HUES6 (cell line): ENCODE data around the gene NAALAD2.
"Not testable (repeated sequence)": the region's sequence is repeated elsewhere in the genome, so short reads cannot be mapped to it uniquely, and the experiment has no call there.

Experiments
- H3K27ac ChIP-seq: 2 replicates; pipeline ENCODE4 v1.7.0; 2013; ENCODE audit warnings: low read depth, mild to moderate bottlenecking, low read length, inconsistent platforms
- H3K27me3 ChIP-seq: 2 replicates; pipeline ENCODE4 v1.6.1; 2013; ENCODE audit warnings: low read length; ENCODE audit not compliant: control insufficient read depth, insufficient read depth
- H3K36me3 ChIP-seq: 2 replicates; pipeline ENCODE4 v1.6.1; 2013; ENCODE audit warnings: low read length; ENCODE audit not compliant: control insufficient read depth, insufficient read depth
- H3K4me1 ChIP-seq: 2 replicates; pipeline ENCODE4 v1.6.1; 2013; ENCODE audit warnings: low read length; ENCODE audit not compliant: control insufficient read depth, insufficient read depth
- H3K4me3 ChIP-seq: 2 replicates; pipeline ENCODE4 v1.5.1; 2013; ENCODE audit warnings: low read depth, low read length
- H3K9ac ChIP-seq: one replicate; pipeline ENCODE4 v1.6.1; 2013; ENCODE audit warnings: mild to moderate bottlenecking, low read length
- H3K9me3 ChIP-seq: 2 replicates; pipeline ENCODE4 v1.6.1; 2013; ENCODE audit warnings: low read depth, low read length; ENCODE audit not compliant: control insufficient read depth, insufficient read depth

The NAALAD2 gene

GRCh38 chr11:90134478-90135003 lies at the start of gene NAALAD2:
NAALAD2 (plus strand) TSS chr11:90134663; CDS start chr11:90134759, 96 bp downstream.
- peak within 1 kb of the TSS; percentile 77 for H3K4me3 ChIP-seq
- no peaks in the 10 kb centered on the region for H3K9me3 ChIP-seq
- peak within 1 kb of the TSS; percentile 42; the same call in 1 of the 2 replicates for H3K27ac ChIP-seq
- H3K9ac ChIP-seq = peak within 1 kb of the TSS; percentile 80
- H3K36me3 ChIP-seq = no peaks in the 10 kb centered on the region
- H3K27me3 ChIP-seq = 0 out of 2 replicates have a peak, but pooled peaks cover 3% of the 10 kb centered on the region
- H3K4me1 ChIP-seq = peaks cover 31% of the 10 kb centered on the region

DNA sequence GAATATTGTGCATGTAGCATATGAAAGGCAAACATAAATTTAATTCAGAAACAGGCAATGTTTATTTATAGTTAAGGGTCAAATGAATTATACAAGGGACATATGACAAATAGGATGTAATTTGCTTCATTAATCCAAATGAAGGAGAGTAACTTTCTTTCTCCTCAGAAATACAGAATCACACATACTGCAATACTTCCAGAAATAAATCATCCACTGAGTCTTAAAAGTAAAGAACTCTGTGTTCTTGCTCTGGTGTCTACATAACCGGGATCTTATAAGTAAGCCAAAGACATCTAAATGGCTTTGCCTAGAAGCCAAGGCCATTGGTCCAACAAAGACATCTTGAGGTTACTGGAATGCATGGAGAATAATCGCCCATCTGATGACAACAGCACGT lies 48.8 kb upstream of the NAALAD2 start, which contains the start of gene UBTFL1:
Gene UBTFL1, plus strand, starts transcription at position 301 of the 400 bp plus-strand sequence. Its CDS starts 0 bp downstream, at position 301.
- H3K9ac ChIP-seq = not testable (repeated sequence)

GRCh38 chr11:90088731-90089130 lies 45.7 kb upstream of the NAALAD2 start:
- H3K9ac ChIP-seq = not testable (repeated sequence)

More for the DNA sequence above, 48.8 kb upstream of the NAALAD2 start, which contains the start of gene UBTFL1:
- H3K27ac ChIP-seq, H3K4me3 ChIP-seq, H3K9me3 ChIP-seq, H3K4me1 ChIP-seq, H3K36me3 ChIP-seq, H3K27me3 ChIP-seq: not testable (repeated sequence)

DNA sequence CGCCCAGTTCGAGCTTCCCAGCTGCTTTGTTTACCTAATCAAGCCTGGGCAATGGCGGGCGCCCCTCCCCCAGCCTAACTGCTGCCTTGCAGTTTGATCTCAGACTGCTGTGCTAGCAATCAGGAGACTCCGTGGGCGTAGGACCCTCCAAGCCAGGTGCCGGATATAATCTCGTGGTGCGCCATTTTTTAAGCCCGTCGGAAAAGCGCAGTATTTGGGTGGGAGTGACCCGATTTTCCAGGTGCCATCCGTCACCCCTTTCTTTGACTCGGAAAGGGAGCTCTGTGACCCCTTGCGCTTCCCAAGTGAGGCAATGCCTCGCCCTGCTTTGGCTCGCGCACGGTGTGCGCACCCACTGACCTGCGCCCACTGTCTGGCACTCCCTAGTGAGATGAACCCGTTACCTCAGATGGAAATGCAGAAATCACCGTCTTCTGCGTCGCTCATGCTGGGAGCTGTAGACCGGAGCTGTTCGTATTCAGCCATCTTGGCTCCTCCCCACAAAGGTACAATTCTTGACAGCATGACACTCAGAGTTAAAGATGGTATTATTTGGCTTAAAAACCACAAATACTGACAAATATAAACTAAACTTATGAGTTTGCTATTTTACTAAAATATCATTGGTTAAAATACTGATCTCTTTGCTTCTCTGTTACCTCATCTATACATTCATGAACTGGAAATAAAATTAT lies 39.1 kb upstream of the NAALAD2 start:
- not testable (repeated sequence) for H3K4me1 ChIP-seq, H3K9me3 ChIP-seq, H3K9ac ChIP-seq, H3K27me3 ChIP-seq, H3K27ac ChIP-seq, H3K36me3 ChIP-seq
- peak overlapping the region; percentile 41 for H3K4me3 ChIP-seq

More at GRCh38 chr11:90088731-90089130, 45.7 kb upstream of the NAALAD2 start:
- H3K4me1 ChIP-seq, H3K27ac ChIP-seq, H3K36me3 ChIP-seq, H3K9me3 ChIP-seq, H3K4me3 ChIP-seq, H3K27me3 ChIP-seq: not testable (repeated sequence)

GRCh38 chr11:90098261-90098660 lies 36.2 kb upstream of the NAALAD2 start:
- H3K36me3 ChIP-seq, H3K27me3 ChIP-seq, H3K4me3 ChIP-seq, H3K9me3 ChIP-seq, H3K4me1 ChIP-seq, H3K27ac ChIP-seq, H3K9ac ChIP-seq: not testable (repeated sequence)

GRCh38 chr11:90100431-90100830 lies 34.0 kb upstream of the NAALAD2 start:
- Histone ChIP-seq H3K9ac (no peak overlapping the region), H3K4me1 (no peaks in the 10 kb centered on the region), H3K36me3 (no peaks in the 10 kb centered on the region), H3K27ac (no peak overlapping the region), H3K4me3 (no peak overlapping the region), H3K27me3 (no peaks in the 10 kb centered on the region), H3K9me3 (no peaks in the 10 kb centered on the region)

GRCh38 chr11:90113541-90113940 lies 20.9 kb upstream of the NAALAD2 start:
- Histone ChIP-seq H3K36me3 (no peaks in the 10 kb centered on the region), H3K9me3 (no peaks in the 10 kb centered on the region), H3K4me3 (no peak overlapping the region), H3K27me3 (no peaks in the 10 kb centered on the region), H3K9ac (no peak overlapping the region), H3K27ac (no peak overlapping the region), H3K4me1 (no peaks in the 10 kb centered on the region)

DNA sequence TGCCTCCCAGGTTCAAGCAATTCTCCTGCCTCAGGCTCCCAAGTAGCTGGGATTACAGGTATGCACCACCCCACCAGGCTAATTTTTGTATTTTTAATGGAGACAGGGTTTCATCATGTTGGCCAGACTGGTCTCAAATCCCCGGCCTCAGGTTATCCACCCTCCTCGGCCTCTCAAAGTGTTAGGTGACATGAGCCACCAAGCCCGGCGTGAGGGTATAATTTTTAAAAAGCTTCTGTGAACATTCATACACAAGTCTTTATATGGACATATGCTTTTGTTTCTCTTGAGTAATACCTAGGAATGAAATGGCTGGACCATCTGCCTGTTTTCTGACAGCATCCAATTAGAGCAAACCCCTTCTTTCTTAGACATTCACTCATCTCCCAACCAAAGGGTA lies 14.3 kb upstream of the NAALAD2 start:
- no peaks in the 10 kb centered on the region for H3K27me3 ChIP-seq
- no peaks in the 10 kb centered on the region for H3K9me3 ChIP-seq
- H3K4me3 ChIP-seq = no peak overlapping the region
- no peaks in the 10 kb centered on the region for H3K4me1 ChIP-seq
- H3K36me3 ChIP-seq = no peaks in the 10 kb centered on the region
- no peak overlapping the region for H3K9ac ChIP-seq
- H3K27ac ChIP-seq = no peak overlapping the region

DNA sequence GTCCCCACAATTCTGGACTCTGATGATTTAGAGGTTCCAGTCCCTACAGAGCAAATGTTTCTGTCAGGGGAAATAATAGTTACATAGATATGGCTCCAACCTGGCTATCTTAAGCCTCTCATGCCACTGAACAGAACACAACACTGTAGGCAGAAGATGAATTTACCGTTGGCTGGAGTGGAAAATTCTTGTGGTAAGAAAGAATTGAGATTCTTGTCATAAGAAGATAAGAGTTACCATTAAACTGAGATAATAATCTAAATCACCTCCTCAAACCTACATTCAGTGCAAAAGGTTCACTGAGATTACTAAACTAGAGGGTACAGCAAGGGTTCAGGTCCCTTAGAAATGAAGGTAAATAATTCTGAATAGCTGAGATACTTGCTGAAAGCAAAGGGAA lies 10.1 kb upstream of the NAALAD2 start:
- Histone ChIP-seq H3K9ac (no peak overlapping the region), H3K4me3 (no peak overlapping the region), H3K27me3 (no peaks in the 10 kb centered on the region), H3K9me3 (no peaks in the 10 kb centered on the region), H3K36me3 (no peaks in the 10 kb centered on the region), H3K4me1 (no peaks in the 10 kb centered on the region), H3K27ac (no peak overlapping the region)

GRCh38 chr11:90124946-90125345 lies 9.5 kb upstream of the NAALAD2 start:
- Histone ChIP-seq H3K36me3 (no peaks in the 10 kb centered on the region), H3K27ac (no peak overlapping the region), H3K4me1 (no peaks in the 10 kb centered on the region)

GRCh38 chr11:90133560-90134477 lies 644 bp upstream of the NAALAD2 start:
- Histone ChIP-seq H3K4me3 (peak overlapping the region; percentile 77), H3K27me3 (0 out of 2 replicates have a peak, but pooled peaks cover 3% of the 10 kb centered on the region), H3K4me1 (peaks cover 24% of the 10 kb centered on the region), H3K36me3 (no peaks in the 10 kb centered on the region), H3K9ac (peak overlapping the region; percentile 80), H3K9me3 (no peaks in the 10 kb centered on the region), H3K27ac (peak overlapping the region; percentile 42; the same call in 1 of the 2 replicates)

More at GRCh38 chr11:90124946-90125345, 9.5 kb upstream of the NAALAD2 start:
- H3K9me3 ChIP-seq = no peaks in the 10 kb centered on the region
- H3K27me3 ChIP-seq = no peaks in the 10 kb centered on the region
- no peak overlapping the region for H3K4me3 ChIP-seq
- H3K9ac ChIP-seq = no peak overlapping the region
